LNCAP (cell line): ENCODE data around the gene LEPR.

Experiments
- TF ChIP-seq, protein P1 (sequence below): fragments of 450-650 bp; IDR thresholded peaks from 2 replicates; pipeline ENCODE4 v1.5.1; 2017; ENCODE audit warnings: mild to moderate bottlenecking

The LEPR gene

GRCh38 chr1:65399003-65399402 lies 21.5 kb upstream of the LEPR start:
- TF ChIP-seq, protein P1, sequence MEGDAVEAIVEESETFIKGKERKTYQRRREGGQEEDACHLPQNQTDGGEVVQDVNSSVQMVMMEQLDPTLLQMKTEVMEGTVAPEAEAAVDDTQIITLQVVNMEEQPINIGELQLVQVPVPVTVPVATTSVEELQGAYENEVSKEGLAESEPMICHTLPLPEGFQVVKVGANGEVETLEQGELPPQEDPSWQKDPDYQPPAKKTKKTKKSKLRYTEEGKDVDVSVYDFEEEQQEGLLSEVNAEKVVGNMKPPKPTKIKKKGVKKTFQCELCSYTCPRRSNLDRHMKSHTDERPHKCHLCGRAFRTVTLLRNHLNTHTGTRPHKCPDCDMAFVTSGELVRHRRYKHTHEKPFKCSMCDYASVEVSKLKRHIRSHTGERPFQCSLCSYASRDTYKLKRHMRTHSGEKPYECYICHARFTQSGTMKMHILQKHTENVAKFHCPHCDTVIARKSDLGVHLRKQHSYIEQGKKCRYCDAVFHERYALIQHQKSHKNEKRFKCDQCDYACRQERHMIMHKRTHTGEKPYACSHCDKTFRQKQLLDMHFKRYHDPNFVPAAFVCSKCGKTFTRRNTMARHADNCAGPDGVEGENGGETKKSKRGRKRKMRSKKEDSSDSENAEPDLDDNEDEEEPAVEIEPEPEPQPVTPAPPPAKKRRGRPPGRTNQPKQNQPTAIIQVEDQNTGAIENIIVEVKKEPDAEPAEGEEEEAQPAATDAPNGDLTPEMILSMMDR, result no peak

DNA sequence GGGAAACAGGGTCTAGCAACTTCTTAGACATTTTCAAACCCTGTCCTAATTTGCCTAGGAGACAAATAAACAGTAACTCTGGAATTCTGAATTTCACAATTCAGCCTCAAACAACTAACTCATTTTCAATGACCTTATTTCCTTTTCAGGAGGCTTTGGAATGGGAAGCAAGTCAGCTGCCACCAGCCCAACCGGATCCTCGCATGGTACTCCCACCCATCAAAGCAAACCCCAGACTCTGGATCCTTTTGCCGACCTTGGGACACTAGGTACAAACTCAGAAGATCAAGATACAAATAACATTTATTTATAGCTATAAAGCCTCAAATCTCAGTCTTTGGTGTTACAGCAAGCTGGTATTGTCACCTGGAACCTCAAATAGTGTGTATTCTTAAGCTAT lies 18.9 kb upstream of the LEPR start:
- TF ChIP-seq, protein P1, result no peak

DNA sequence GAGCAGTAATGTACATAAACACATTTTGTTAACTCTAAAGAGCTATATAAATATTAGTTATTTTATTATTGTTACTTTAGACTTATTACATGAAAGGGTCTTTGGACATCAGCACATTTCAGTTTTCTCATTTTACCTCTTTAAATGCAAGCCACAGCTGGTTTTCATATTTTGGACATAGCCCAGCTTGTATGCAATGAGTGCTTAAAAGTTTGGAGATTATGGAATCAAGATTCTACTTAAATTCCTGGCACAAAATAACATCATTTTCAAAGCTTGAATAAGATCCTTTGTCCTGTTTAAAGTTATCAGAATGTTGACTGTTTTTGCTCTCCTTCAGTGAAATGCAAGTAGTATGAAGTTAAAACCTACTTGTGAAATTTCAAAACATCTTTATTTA lies 15.5 kb upstream of the LEPR start:
- TF ChIP-seq, protein P1, result no peak

- TF ChIP-seq, protein P1, result no peak
Measured at GRCh38 chr1:65407877-65408276, 12.6 kb upstream of the LEPR start.

- TF ChIP-seq, protein P1, result no peak
Measured at GRCh38 chr1:65409314-65409713, 11.2 kb upstream of the LEPR start.

DNA sequence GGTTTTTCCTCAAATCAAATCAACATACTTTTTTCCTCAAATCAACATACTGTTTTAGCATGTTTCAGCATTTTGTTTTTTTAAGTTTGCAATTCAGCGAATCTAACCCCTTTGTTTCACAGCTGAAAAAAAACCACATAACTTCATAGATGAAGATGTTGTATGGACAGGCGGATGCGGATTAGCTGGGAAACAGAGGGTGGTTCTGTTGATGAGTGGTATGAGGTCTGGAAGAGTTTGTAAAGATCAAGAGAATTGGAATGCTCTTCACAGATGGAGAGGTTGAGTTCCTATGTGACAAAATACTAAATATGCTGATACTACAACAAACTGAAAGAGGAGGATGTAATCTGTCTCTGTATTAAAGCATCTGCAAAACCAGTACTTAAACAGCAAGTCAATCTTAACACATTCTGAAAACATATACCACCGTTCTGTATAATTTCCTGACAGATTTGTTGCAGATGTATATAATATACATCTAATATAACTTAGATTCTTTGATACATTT lies 10.6 kb upstream of the LEPR start:
- TF ChIP-seq, protein P1, result no peak

GRCh38 chr1:65412256-65412983 lies 8.0 kb upstream of the LEPR start:
- TF ChIP-seq, protein P1, result no peak

DNA sequence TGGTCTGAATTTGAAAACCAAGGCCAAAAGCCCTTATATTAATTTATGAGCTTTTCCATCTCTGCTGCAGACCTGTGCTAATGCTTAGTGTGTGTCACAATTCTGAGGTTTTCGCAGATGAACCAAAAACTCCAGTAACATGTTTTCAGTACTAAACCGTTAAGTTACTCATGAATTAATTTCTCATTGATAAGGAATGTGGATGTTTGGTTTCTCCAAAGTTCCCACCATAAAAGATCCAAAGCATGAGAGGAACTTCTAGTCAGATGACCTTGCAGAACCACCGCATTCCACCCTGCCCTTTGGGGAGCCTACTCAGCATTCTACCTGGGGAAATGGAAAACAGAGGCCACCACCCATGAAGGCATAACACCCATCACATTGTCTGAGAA lies 7.5 kb upstream of the LEPR start:
- TF ChIP-seq, protein P1, result no peak
